IPS-20b (cell line): ENCODE data around the gene SEMA3B.

Experiments used
- H3K27ac ChIP-seq: one replicate; pipeline ENCODE4 v1.5.1; 2013; ENCODE audit warnings: low read length
- H3K27me3 ChIP-seq: 2 replicates; pipeline ENCODE4 v1.6.1; 2013; ENCODE audit warnings: mild to moderate bottlenecking, low read length, inconsistent platforms; ENCODE audit not compliant: insufficient read depth
- H3K36me3 ChIP-seq: 2 replicates; pipeline ENCODE4 v1.6.1; 2013; ENCODE audit warnings: low read depth, mild to moderate bottlenecking, inconsistent platforms, low read length, moderate library complexity; ENCODE audit not compliant: insufficient read depth
- H3K4me1 ChIP-seq: 2 replicates; pipeline ENCODE4 v1.6.1; 2013; ENCODE audit warnings: mild to moderate bottlenecking, control low read depth, inconsistent platforms, low read length, moderate library complexity; ENCODE audit not compliant: insufficient read depth
- H3K4me3 ChIP-seq: 2 replicates; pipeline ENCODE4 v1.5.1; 2013; ENCODE audit warnings: mild to moderate bottlenecking, low read length, inconsistent platforms
- H3K9ac ChIP-seq: 2 replicates; pipeline ENCODE4 v1.6.1; 2013; ENCODE audit warnings: low read depth, mild to moderate bottlenecking, inconsistent platforms, low read length, moderate library complexity
- H3K9me3 ChIP-seq: 2 replicates; pipeline ENCODE4 v1.6.1; 2013; ENCODE audit warnings: mild to moderate bottlenecking, low read depth, low read length, inconsistent platforms; ENCODE audit not compliant: insufficient read depth

SEMA3B gene

GRCh38 chr3:50230104-50230793 is 38.7 kb upstream of the SEMA3B start:
- H3K4me3 ChIP-seq: no peak overlapping the region

GRCh38 chr3:50230794-50231125 is 38.2 kb upstream of the SEMA3B start:
- Histone ChIP-seq H3K4me1 (peaks cover 8% of the 10 kb centered on the region), H3K27ac (no peak overlapping the region), H3K36me3 (no peaks in the 10 kb centered on the region), H3K9me3 (no peaks in the 10 kb centered on the region), H3K27me3 (peaks cover 10% of the 10 kb centered on the region), H3K9ac (no peak overlapping the region), H3K4me3 (no peak overlapping the region)

More at GRCh38 chr3:50230104-50230793, 38.7 kb upstream of the SEMA3B start:
- H3K36me3 ChIP-seq: no peaks in the 10 kb centered on the region
- H3K9me3 ChIP-seq: no peaks in the 10 kb centered on the region
- no peak overlapping the region for H3K9ac ChIP-seq
- H3K27me3 ChIP-seq: peaks cover 10% of the 10 kb centered on the region
- H3K27ac ChIP-seq: no peak overlapping the region
- H3K4me1 ChIP-seq: peaks cover 8% of the 10 kb centered on the region

- Histone ChIP-seq H3K9ac (no peak overlapping the region), H3K36me3 (no peaks in the 10 kb centered on the region), H3K4me1 (peaks cover 8% of the 10 kb centered on the region), H3K4me3 (no peak overlapping the region), H3K27me3 (peaks cover 6% of the 10 kb centered on the region), H3K9me3 (no peaks in the 10 kb centered on the region), H3K27ac (no peak overlapping the region)
Measured at GRCh38 chr3:50231581-50231980, 37.4 kb upstream of the SEMA3B start.

GRCh38 chr3:50232303-50232702 is 36.6 kb upstream of the SEMA3B start:
- Histone ChIP-seq H3K27me3 (no peaks in the 10 kb centered on the region), H3K27ac (no peak overlapping the region), H3K36me3 (no peaks in the 10 kb centered on the region), H3K9ac (no peak overlapping the region), H3K4me3 (no peak overlapping the region), H3K4me1 (peaks cover 8% of the 10 kb centered on the region), H3K9me3 (no peaks in the 10 kb centered on the region)

- no peak overlapping the region for H3K27ac ChIP-seq
- no peak overlapping the region for H3K4me3 ChIP-seq
- no peaks in the 10 kb centered on the region for H3K36me3 ChIP-seq
- H3K9me3 ChIP-seq: no peaks in the 10 kb centered on the region
- no peak overlapping the region for H3K9ac ChIP-seq
- no peaks in the 10 kb centered on the region for H3K27me3 ChIP-seq
- peaks cover 11% of the 10 kb centered on the region for H3K4me1 ChIP-seq
Measured at GRCh38 chr3:50233176-50233575, 35.8 kb upstream of the SEMA3B start.

- peak within 1 kb of the TSS; percentile 42 for H3K27ac ChIP-seq
- peak within 1 kb of the TSS; percentile 83 for H3K9ac ChIP-seq
- H3K4me1 ChIP-seq: peaks cover 26% of the 10 kb centered on the region; the same call in 1 of the 2 replicates
Measured at GRCh38 chr3:50235716-50236483, 33.0 kb upstream of the SEMA3B start, which contains the start of gene GNAI2. TSS of gene GNAI2 (plus strand) at chr3:50236204. CDS start at chr3:50236336, 132 bp downstream.

GRCh38 chr3:50236484-50237132 is 32.3 kb upstream of the SEMA3B start:
- no peaks in the 10 kb centered on the region for H3K27me3 ChIP-seq
- peak overlapping the region; percentile 83 for H3K9ac ChIP-seq
- H3K4me1 ChIP-seq: peaks cover 31% of the 10 kb centered on the region
- H3K9me3 ChIP-seq: no peaks in the 10 kb centered on the region
- peak overlapping the region; percentile 82 for H3K4me3 ChIP-seq
- H3K27ac ChIP-seq: peak overlapping the region; percentile 42
- peaks cover 5% of the 10 kb centered on the region; the same call in 1 of the 2 replicates for H3K36me3 ChIP-seq

More at GRCh38 chr3:50235716-50236483, 33.0 kb upstream of the SEMA3B start, which contains the start of gene GNAI2:
- peaks cover 5% of the 10 kb centered on the region; the same call in 1 of the 2 replicates for H3K36me3 ChIP-seq
- H3K4me3 ChIP-seq: peak within 1 kb of the TSS; percentile 82
- no peaks in the 10 kb centered on the region for H3K9me3 ChIP-seq
- H3K27me3 ChIP-seq: no peaks in the 10 kb centered on the region

GRCh38 chr3:50237133-50237651 is 31.8 kb upstream of the SEMA3B start:
- H3K27ac ChIP-seq: peak overlapping the region; percentile 42

GRCh38 chr3:50237754-50238548 is 31.0 kb upstream of the SEMA3B start:
- peaks cover 43% of the 10 kb centered on the region for H3K4me1 ChIP-seq
- H3K36me3 ChIP-seq: peaks cover 5% of the 10 kb centered on the region; the same call in 1 of the 2 replicates
- H3K4me3 ChIP-seq: peak overlapping the region; percentile 82
- no peaks in the 10 kb centered on the region for H3K9me3 ChIP-seq
- no peaks in the 10 kb centered on the region for H3K27me3 ChIP-seq
- H3K27ac ChIP-seq: peak overlapping the region; percentile 42
- peak overlapping the region; percentile 83; the same call in 1 of the 2 replicates for H3K9ac ChIP-seq

More at GRCh38 chr3:50237133-50237651, 31.8 kb upstream of the SEMA3B start:
- no peaks in the 10 kb centered on the region for H3K9me3 ChIP-seq
- peak overlapping the region; percentile 83 for H3K9ac ChIP-seq
- H3K4me3 ChIP-seq: peak overlapping the region; percentile 82
- no peaks in the 10 kb centered on the region for H3K27me3 ChIP-seq
- peaks cover 5% of the 10 kb centered on the region; the same call in 1 of the 2 replicates for H3K36me3 ChIP-seq
- peaks cover 37% of the 10 kb centered on the region for H3K4me1 ChIP-seq

GRCh38 chr3:50238549-50239026 is 30.4 kb upstream of the SEMA3B start:
- H3K27me3 ChIP-seq: no peaks in the 10 kb centered on the region
- peaks cover 49% of the 10 kb centered on the region for H3K4me1 ChIP-seq
- H3K27ac ChIP-seq: no peak overlapping the region
- peak overlapping the region; percentile 83; the same call in 1 of the 2 replicates for H3K9ac ChIP-seq
- no peaks in the 10 kb centered on the region for H3K9me3 ChIP-seq
- peak overlapping the region; percentile 82 for H3K4me3 ChIP-seq
- H3K36me3 ChIP-seq: peaks cover 5% of the 10 kb centered on the region; the same call in 1 of the 2 replicates
